Measurements from ENCODE around the gene F13A1. TPM values are rescaled to one million over a fixed set of nuclear protein-coding genes. Genes with fewer than 3 reads are reported as not detected.
A peak's percentile ranks its signal among the peaks of the same experiment; 100 is the strongest.

Gene F13A1
- total RNA-seq, 1 donor: not detected

GRCh38 chr6:6282716-6283115, 37.7 kb downstream of the F13A1 start:
- no peak overlapping the region for H3K4me3 ChIP-seq (ENCODE audit: low read depth, low read length)
- TF ChIP-seq CTCF (IDR thresholded peaks at IDR 0.05; ENCODE audit: insufficient read depth, low read length): no peak
- DNase-seq (ENCODE audit: low read depth): no peak

GRCh38 chr6:6277413-6277812, 43.0 kb downstream of the F13A1 start:
- peak; percentile 1 for DNase-seq (ENCODE audit: low read depth)

GRCh38 chr6:6270948-6271535, 49.4 kb downstream of the F13A1 start:
- no peak for DNase-seq (ENCODE audit: low read depth)
- TF ChIP-seq CTCF (IDR thresholded peaks at IDR 0.05; ENCODE audit: insufficient read depth, low read length): no peak
- no peak overlapping the region for H3K4me3 ChIP-seq (ENCODE audit: low read depth, low read length)

More at GRCh38 chr6:6277413-6277812, 43.0 kb downstream of the F13A1 start:
- TF ChIP-seq CTCF (IDR thresholded peaks at IDR 0.05; ENCODE audit: insufficient read depth, low read length): no peak
- H3K4me3 ChIP-seq (ENCODE audit: low read depth, low read length): no peak overlapping the region

- H3K4me3 ChIP-seq (ENCODE audit: low read depth, low read length): no peak overlapping the region
- TF ChIP-seq CTCF (IDR thresholded peaks at IDR 0.05; ENCODE audit: insufficient read depth, low read length): no peak
- DNase-seq (ENCODE audit: low read depth): no peak
Observed at GRCh38 chr6:6260196-6260722, 60.2 kb downstream of the F13A1 start.

- DNase-seq (ENCODE audit: low read depth): no peak
- H3K4me3 ChIP-seq (ENCODE audit: low read depth, low read length): no peak overlapping the region
- no peak for TF ChIP-seq CTCF (IDR thresholded peaks at IDR 0.05; ENCODE audit: insufficient read depth, low read length)
Observed at GRCh38 chr6:6256886-6257285, 63.6 kb downstream of the F13A1 start.

- H3K4me3 ChIP-seq (ENCODE audit: low read depth, low read length): no peak overlapping the region
- TF ChIP-seq CTCF (IDR thresholded peaks at IDR 0.05; ENCODE audit: insufficient read depth, low read length): no peak
- no peak for DNase-seq (ENCODE audit: low read depth)
Observed at GRCh38 chr6:6256259-6256658, 64.2 kb downstream of the F13A1 start.

Measured in fibroblast of the aortic adventitia (primary cell).